GM12878 (cell line): ENCODE data around the gene ABR. TPM values are rescaled to one million over a fixed set of nuclear protein-coding genes. Genes with fewer than 3 reads are reported as not detected.

Experiments used
- ATF2 ChIP-seq: IDR thresholded peaks from 2 replicates; pipeline ENCODE4 v1.6.1; 2012; ENCODE audit warnings: low read length, inconsistent platforms
- CREM ChIP-seq: IDR thresholded peaks from 2 replicates; pipeline ENCODE4 v1.6.1; 2014; ENCODE audit warnings: antibody characterized with exemption, low read depth
- IRF4 ChIP-seq: IDR thresholded peaks from 2 replicates; pipeline ENCODE4 v1.6.1; 2011; ENCODE audit warnings: low read depth, low read length
- JUND ChIP-seq: IDR thresholded peaks from 2 replicates; pipeline ENCODE4 v1.6.1; 2012; ENCODE audit warnings: low read depth, mild to moderate bottlenecking, low read length, improper control_type of control experiment, moderate library complexity
- KAT2A ChIP-seq: conservative IDR thresholded peaks from 2 replicates; pipeline ENCODE4 v1.6.1; 2011; ENCODE audit warnings: low read depth, low read length; ENCODE audit not compliant: control insufficient read depth
- LARP7 ChIP-seq: fragments of 450-650 bp; IDR thresholded peaks from 2 replicates; pipeline ENCODE4 v1.6.1; 2017; ENCODE audit warnings: mild to moderate bottlenecking
- NBN ChIP-seq: fragments of 450-650 bp; IDR thresholded peaks from 2 replicates; pipeline ENCODE4 v1.6.1; 2016
- NFYB ChIP-seq: IDR thresholded peaks from 2 replicates; pipeline ENCODE4 v1.6.1; 2011; ENCODE audit warnings: low read depth, mild to moderate bottlenecking, low read length, improper control_type of control experiment, moderate library complexity; ENCODE audit not compliant: insufficient read depth
- NR2C1 ChIP-seq: fragments of 450-650 bp; IDR thresholded peaks from 2 replicates; pipeline ENCODE4 v1.6.1; 2017; ENCODE audit warnings: antibody characterized with exemption, mild to moderate bottlenecking, moderate library complexity
- PAX8 ChIP-seq: fragments of 450-650 bp; IDR thresholded peaks from 2 replicates; pipeline ENCODE4 v1.6.1; 2017; ENCODE audit warnings: mild to moderate bottlenecking, moderate library complexity
- SMC3 ChIP-seq: IDR thresholded peaks from 2 replicates; pipeline ENCODE4 v1.6.1; 2011; ENCODE audit warnings: low read length, improper control_type of control experiment, borderline replicate concordance
- TARDBP ChIP-seq: IDR thresholded peaks from 2 replicates; pipeline ENCODE4 v1.6.1; 2016; ENCODE audit warnings: borderline replicate concordance
- TCF12 ChIP-seq: IDR thresholded peaks from 2 replicates; pipeline ENCODE4 v1.6.1; 2011; ENCODE audit warnings: low read depth, mild to moderate bottlenecking, low read length
- TCF3 ChIP-seq: IDR thresholded peaks from 2 replicates; pipeline ENCODE4 v1.6.1; 2012; ENCODE audit warnings: low read depth, mild to moderate bottlenecking, low read length, borderline replicate concordance; ENCODE audit not compliant: insufficient read depth
- WRNIP1 ChIP-seq: IDR thresholded peaks from 2 replicates; pipeline ENCODE4 v1.6.1; 2011; ENCODE audit warnings: low read depth, low read length, improper control_type of control experiment, borderline replicate concordance
- ZNF217 ChIP-seq: fragments of 450-650 bp; IDR thresholded peaks from 2 replicates; pipeline ENCODE4 v1.6.1; 2017; ENCODE audit warnings: antibody characterized with exemption, mild to moderate bottlenecking
- ZNF24 ChIP-seq: fragments of 450-650 bp; IDR thresholded peaks from 2 replicates; pipeline ENCODE4 v1.6.1; 2017; ENCODE audit warnings: antibody characterized with exemption, mild to moderate bottlenecking
- ZZZ3 ChIP-seq: IDR thresholded peaks from 2 replicates; pipeline ENCODE4 v1.6.1; 2011; ENCODE audit warnings: low read depth; ENCODE audit not compliant: control insufficient read depth, insufficient read length
- polyA plus RNA-seq, 11 experiments: library from polyadenylated mRNA; depleted of rRNA in 4 of 11; unstranded in 6 of 11; stranded (reverse) in 5 of 11; fragments of >200 nt; fragmentation: Nextera tagmentation in 4 of 11; fragmentation: Illumina TruSeq in 1 of 11; extraction: Ambion mirVana in 4 of 11; extraction: Trizol in 1 of 11; gene quantifications; 1 replicate in 1 of 11; 2 replicates in 10 of 11; pipeline versions ENCODE4 v1.2.1 to v1.2.3, GENCODE V29; 2011 to 2016; ENCODE audit warnings: inconsistent platforms in 2 of 11, missing spikeins in 2 of 11, low read depth in 1 of 11
- total RNA-seq, 4 experiments: library from RNA; depleted of rRNA in 3 of 4; stranded (reverse); fragments of >200 nt in 3 of 4; fragmentation: Illumina TruSeq in 1 of 4; extraction: Trizol in 1 of 4; gene quantifications; 2 replicates each; pipeline versions ENCODE4 v1.2.1 to v1.2.3, GENCODE V29; 2013 to 2021
- TF ChIP-seq, protein P1 (sequence below): fragments of 450-650 bp; IDR thresholded peaks from 2 replicates; pipeline ENCODE4 v1.6.1; 2017; ENCODE audit warnings: antibody characterized with exemption, mild to moderate bottlenecking, moderate library complexity
- TF ChIP-seq, protein P2 (sequence below): IDR thresholded peaks from 2 replicates; pipeline ENCODE4 v1.6.1; 2011; ENCODE audit warnings: low read depth, mild to moderate bottlenecking, low read length, moderate library complexity, borderline replicate concordance; ENCODE audit errors: extremely low read depth
- TF ChIP-seq, protein P3 (sequence below): IDR thresholded peaks from 2 replicates; pipeline ENCODE4 v1.6.1; 2012; ENCODE audit warnings: low read depth, low read length, improper control_type of control experiment
- TF ChIP-seq, protein P4 (sequence below): fragments of 450-650 bp; IDR thresholded peaks from 2 replicates; pipeline ENCODE4 v1.6.1; 2018; ENCODE audit warnings: borderline replicate concordance, mild to moderate bottlenecking; ENCODE audit not compliant: partially characterized antibody

Gene ABR
- total and polyA plus RNA-seq, 10 of the 15 experiments (the other 5 are each of a cell fraction or from before 2014, with no cell fraction given) = 1.4 to 112 (median 30.0) TPM

GRCh38 chr17:1122533-1123392 lies 57.0 kb downstream of the ABR start (continued):
- TF ChIP-seq, protein P1, sequence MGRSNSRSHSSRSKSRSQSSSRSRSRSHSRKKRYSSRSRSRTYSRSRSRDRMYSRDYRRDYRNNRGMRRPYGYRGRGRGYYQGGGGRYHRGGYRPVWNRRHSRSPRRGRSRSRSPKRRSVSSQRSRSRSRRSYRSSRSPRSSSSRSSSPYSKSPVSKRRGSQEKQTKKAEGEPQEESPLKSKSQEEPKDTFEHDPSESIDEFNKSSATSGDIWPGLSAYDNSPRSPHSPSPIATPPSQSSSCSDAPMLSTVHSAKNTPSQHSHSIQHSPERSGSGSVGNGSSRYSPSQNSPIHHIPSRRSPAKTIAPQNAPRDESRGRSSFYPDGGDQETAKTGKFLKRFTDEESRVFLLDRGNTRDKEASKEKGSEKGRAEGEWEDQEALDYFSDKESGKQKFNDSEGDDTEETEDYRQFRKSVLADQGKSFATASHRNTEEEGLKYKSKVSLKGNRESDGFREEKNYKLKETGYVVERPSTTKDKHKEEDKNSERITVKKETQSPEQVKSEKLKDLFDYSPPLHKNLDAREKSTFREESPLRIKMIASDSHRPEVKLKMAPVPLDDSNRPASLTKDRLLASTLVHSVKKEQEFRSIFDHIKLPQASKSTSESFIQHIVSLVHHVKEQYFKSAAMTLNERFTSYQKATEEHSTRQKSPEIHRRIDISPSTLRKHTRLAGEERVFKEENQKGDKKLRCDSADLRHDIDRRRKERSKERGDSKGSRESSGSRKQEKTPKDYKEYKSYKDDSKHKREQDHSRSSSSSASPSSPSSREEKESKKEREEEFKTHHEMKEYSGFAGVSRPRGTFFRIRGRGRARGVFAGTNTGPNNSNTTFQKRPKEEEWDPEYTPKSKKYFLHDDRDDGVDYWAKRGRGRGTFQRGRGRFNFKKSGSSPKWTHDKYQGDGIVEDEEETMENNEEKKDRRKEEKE = no peak
- TF ChIP-seq NFYB (no peak), WRNIP1 (no peak), ZNF217 (no peak), NBN (no peak), NR2C1 (no peak), TARDBP (no peak), IRF4 (0 out of 2 replicates have a peak, but pooled peaks have one; percentile 22), TCF12 (0 out of 2 replicates have a peak, but pooled peaks have one; percentile 64), ATF2 (no peak), JUND (no peak), TCF3 (no peak), ZNF24 (no peak), PAX8 (no peak), CREM (no peak; the same call in 1 of the 2 replicates), KAT2A (no peak), LARP7 (0 out of 2 replicates have a peak, but pooled peaks have one; percentile 55), ZZZ3 (no peak), SMC3 (peak; percentile 67)
- TF ChIP-seq, protein P2, sequence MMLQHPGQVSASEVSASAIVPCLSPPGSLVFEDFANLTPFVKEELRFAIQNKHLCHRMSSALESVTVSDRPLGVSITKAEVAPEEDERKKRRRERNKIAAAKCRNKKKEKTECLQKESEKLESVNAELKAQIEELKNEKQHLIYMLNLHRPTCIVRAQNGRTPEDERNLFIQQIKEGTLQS = no peak
- TF ChIP-seq, protein P3, sequence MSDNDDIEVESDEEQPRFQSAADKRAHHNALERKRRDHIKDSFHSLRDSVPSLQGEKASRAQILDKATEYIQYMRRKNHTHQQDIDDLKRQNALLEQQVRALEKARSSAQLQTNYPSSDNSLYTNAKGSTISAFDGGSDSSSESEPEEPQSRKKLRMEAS = no peak
- TF ChIP-seq, protein P4, sequence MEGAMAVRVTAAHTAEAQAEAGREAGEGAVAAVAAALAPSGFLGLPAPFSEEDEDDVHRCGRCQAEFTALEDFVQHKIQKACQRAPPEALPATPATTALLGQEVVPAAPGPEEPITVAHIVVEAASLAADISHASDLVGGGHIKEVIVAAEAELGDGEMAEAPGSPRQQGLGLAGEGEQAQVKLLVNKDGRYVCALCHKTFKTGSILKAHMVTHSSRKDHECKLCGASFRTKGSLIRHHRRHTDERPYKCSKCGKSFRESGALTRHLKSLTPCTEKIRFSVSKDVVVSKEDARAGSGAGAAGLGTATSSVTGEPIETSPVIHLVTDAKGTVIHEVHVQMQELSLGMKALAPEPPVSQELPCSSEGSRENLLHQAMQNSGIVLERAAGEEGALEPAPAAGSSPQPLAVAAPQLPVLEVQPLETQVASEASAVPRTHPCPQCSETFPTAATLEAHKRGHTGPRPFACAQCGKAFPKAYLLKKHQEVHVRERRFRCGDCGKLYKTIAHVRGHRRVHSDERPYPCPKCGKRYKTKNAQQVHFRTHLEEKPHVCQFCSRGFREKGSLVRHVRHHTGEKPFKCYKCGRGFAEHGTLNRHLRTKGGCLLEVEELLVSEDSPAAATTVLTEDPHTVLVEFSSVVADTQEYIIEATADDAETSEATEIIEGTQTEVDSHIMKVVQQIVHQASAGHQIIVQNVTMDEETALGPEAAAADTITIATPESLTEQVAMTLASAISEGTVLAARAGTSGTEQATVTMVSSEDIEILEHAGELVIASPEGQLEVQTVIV = no peak
